ENCODE data around the gene WDR86. TPM values are rescaled to one million over a fixed set of nuclear protein-coding genes. Genes with fewer than 3 reads are reported as not detected.

Gene WDR86
- total and polyA plus RNA-seq, 2 experiments from 2014 or later: not detected

GRCh38 chr7:151432658-151433521 is 23.1 kb upstream of the WDR86 start:
- no peaks in the 10 kb centered on the region for H3K36me3 ChIP-seq (ENCODE audit: low read depth)
- H3K9me2 ChIP-seq (ENCODE audit: insufficient read depth): no peaks in the 10 kb centered on the region
- no peaks in the 10 kb centered on the region for H3F3A ChIP-seq (ENCODE audit: insufficient read depth)
- H4K20me1 ChIP-seq (ENCODE audit: insufficient read depth): no peaks in the 10 kb centered on the region
- no peaks in the 10 kb centered on the region for H3K27me3 ChIP-seq (replicated peaks; ENCODE audit: insufficient read depth)
- H3K27ac ChIP-seq: no peak overlapping the region
- H3K79me2 ChIP-seq (ENCODE audit: insufficient read depth): no peaks in the 10 kb centered on the region
- no peak overlapping the region for H3K4me3 ChIP-seq
- no peak overlapping the region for H2AFZ ChIP-seq
- H3K4me1 ChIP-seq (ENCODE audit: insufficient read depth): peaks cover 14% of the 10 kb centered on the region
- no peak overlapping the region for H3K9ac ChIP-seq
- no peak overlapping the region for H3K4me2 ChIP-seq (ENCODE audit: unreplicated experiment)
- H3K9me3 ChIP-seq (ENCODE audit: low read depth): no peaks in the 10 kb centered on the region
- TF ChIP-seq EZH2 (IDR thresholded peaks at IDR 0.05; ENCODE audit: insufficient read depth, poor library complexity, severe bottlenecking): no peak
- no peak for TF ChIP-seq EZH2phosphoT487 (IDR thresholded peaks at IDR 0.05; ENCODE audit: insufficient read depth, low read depth)
- WGBS, 2 experiments (ENCODE audit: low coverage in 1 of 2, low lambda C conversion rate in 2 of 2, missing lambda C conversion rate in 2 of 2): 70 to 74% methylated on average over 12 to 14 of the region's 14 CpGs
- in situ Hi-C loops (cut with MboI): no loop called here
- DNase-seq: no peak

- Histone ChIP-seq H3K27me3 (replicated peaks; ENCODE audit: insufficient read depth) (no peaks in the 10 kb centered on the region), H3K9me2 (ENCODE audit: insufficient read depth) (no peaks in the 10 kb centered on the region), H3K9ac (no peak overlapping the region), H3K4me3 (no peak overlapping the region), H3K9me3 (ENCODE audit: low read depth) (no peaks in the 10 kb centered on the region), H3K27ac (no peak overlapping the region), H3F3A (ENCODE audit: insufficient read depth) (0 out of 2 replicates have a peak, but pooled peaks cover 1% of the 10 kb centered on the region), H3K36me3 (ENCODE audit: low read depth) (no peaks in the 10 kb centered on the region), H3K4me2 (ENCODE audit: unreplicated experiment) (no peak overlapping the region), H3K4me1 (ENCODE audit: insufficient read depth) (peaks cover 15% of the 10 kb centered on the region), H4K20me1 (ENCODE audit: insufficient read depth) (no peaks in the 10 kb centered on the region), H3K79me2 (ENCODE audit: insufficient read depth) (no peaks in the 10 kb centered on the region), H2AFZ (no peak overlapping the region)
- DNase-seq: no peak
- WGBS, 2 experiments (ENCODE audit: low coverage in 1 of 2, low lambda C conversion rate in 2 of 2, missing lambda C conversion rate in 2 of 2): 89 to 92% methylated on average over 25 of the region's 25 CpGs
- in situ Hi-C loops (cut with MboI): no loop called here
- TF ChIP-seq EZH2 (IDR thresholded peaks at IDR 0.05; ENCODE audit: insufficient read depth, poor library complexity, severe bottlenecking) (no peak), EZH2phosphoT487 (IDR thresholded peaks at IDR 0.05; ENCODE audit: insufficient read depth, low read depth) (no peak)
These were observed 22.0 kb upstream of the WDR86 start for GRCh38 chr7:151431768-151432311.

GRCh38 chr7:151431281-151431767 is 21.5 kb upstream of the WDR86 start:
- H3K9me3 ChIP-seq (ENCODE audit: low read depth): no peaks in the 10 kb centered on the region
- TF ChIP-seq EZH2phosphoT487 (IDR thresholded peaks at IDR 0.05; ENCODE audit: insufficient read depth, low read depth) (no peak), EZH2 (IDR thresholded peaks at IDR 0.05; ENCODE audit: insufficient read depth, poor library complexity, severe bottlenecking) (no peak)
- no peak overlapping the region for H3K27ac ChIP-seq
- H3K36me3 ChIP-seq (ENCODE audit: low read depth): no peaks in the 10 kb centered on the region
- H2AFZ ChIP-seq: no peak overlapping the region
- 76 to 80% methylated on average over 11 to 13 of the region's 13 CpGs for WGBS, 2 experiments (ENCODE audit: low coverage in 1 of 2, low lambda C conversion rate in 2 of 2, missing lambda C conversion rate in 2 of 2)
- H4K20me1 ChIP-seq (ENCODE audit: insufficient read depth): no peaks in the 10 kb centered on the region
- no peak overlapping the region for H3K9ac ChIP-seq
- H3K27me3 ChIP-seq (replicated peaks; ENCODE audit: insufficient read depth): no peaks in the 10 kb centered on the region
- H3K9me2 ChIP-seq (ENCODE audit: insufficient read depth): no peaks in the 10 kb centered on the region
- no peaks in the 10 kb centered on the region for H3K79me2 ChIP-seq (ENCODE audit: insufficient read depth)
- no peak overlapping the region for H3K4me3 ChIP-seq
- H3K4me1 ChIP-seq (ENCODE audit: insufficient read depth): peaks cover 19% of the 10 kb centered on the region
- H3K4me2 ChIP-seq (ENCODE audit: unreplicated experiment): no peak overlapping the region
- 0 out of 2 replicates have a peak, but pooled peaks cover 3% of the 10 kb centered on the region for H3F3A ChIP-seq (ENCODE audit: insufficient read depth)
- in situ Hi-C loops (cut with MboI): no loop called here
- no peak for DNase-seq

GRCh38 chr7:151430391-151431205 is 20.8 kb upstream of the WDR86 start:
- Histone ChIP-seq H3F3A (ENCODE audit: insufficient read depth) (peaks cover 9% of the 10 kb centered on the region; the same call in 1 of the 2 replicates), H3K9me3 (ENCODE audit: low read depth) (no peaks in the 10 kb centered on the region), H3K36me3 (ENCODE audit: low read depth) (no peaks in the 10 kb centered on the region), H3K4me3 (no peak overlapping the region), H3K4me1 (ENCODE audit: insufficient read depth) (peaks cover 24% of the 10 kb centered on the region), H3K4me2 (ENCODE audit: unreplicated experiment) (no peak overlapping the region), H3K27me3 (replicated peaks; ENCODE audit: insufficient read depth) (no peaks in the 10 kb centered on the region), H2AFZ (no peak overlapping the region), H3K27ac (no peak overlapping the region), H3K9ac (no peak overlapping the region), H4K20me1 (ENCODE audit: insufficient read depth) (no peaks in the 10 kb centered on the region), H3K9me2 (ENCODE audit: insufficient read depth) (no peaks in the 10 kb centered on the region), H3K79me2 (ENCODE audit: insufficient read depth) (no peaks in the 10 kb centered on the region)
- in situ Hi-C loops (cut with MboI): no loop called here
- 81% methylated on average over 15 of the region's 16 CpGs for WGBS, 2 experiments (ENCODE audit: low coverage in 1 of 2, low lambda C conversion rate in 2 of 2, missing lambda C conversion rate in 2 of 2)
- TF ChIP-seq EZH2 (IDR thresholded peaks at IDR 0.05; ENCODE audit: insufficient read depth, poor library complexity, severe bottlenecking) (no peak), EZH2phosphoT487 (IDR thresholded peaks at IDR 0.05; ENCODE audit: insufficient read depth, low read depth) (no peak)
- DNase-seq: no peak
